Gastroesophageal sphincter (tissue), 3 donors: ENCODE measurements around the gene PPME1.

Experiments used
- CTCF ChIP-seq, 4 experiments: fragments of 200-600 bp in 2 of 4; fragments of 450-650 bp in 2 of 4; sonication (generic) in 1 of 4; IDR thresholded peaks; one replicate each; pipeline ENCODE4 v1.5.1; 2017 to 2019; ENCODE audit warnings: antibody characterized with exemption in 4 of 4, mild to moderate bottlenecking in 2 of 4, moderate library complexity in 2 of 4
- POLR2A ChIP-seq, 2 donors: fragments of 450-650 bp; IDR thresholded peaks; one replicate each; pipeline ENCODE4 v1.6.1; 2017; ENCODE audit warnings: antibody characterized with exemption in 2 of 2, mild to moderate bottlenecking in 2 of 2, moderate library complexity in 1 of 2
- POLR2AphosphoS5 ChIP-seq: sonication (generic); formaldehyde crosslinking; IDR thresholded peaks from one replicate; pipeline ENCODE4 v1.6.1; 2017; ENCODE audit warnings: antibody characterized with exemption

GRCh38 chr11:74171630-74171968 lies 510 bp downstream of the PPME1 start:
- TF ChIP-seq POLR2AphosphoS5: no peak
- TF ChIP-seq POLR2A (IDR thresholded peaks at IDR 0.05): no peak
- no peak for TF ChIP-seq CTCF (IDR thresholded peaks at IDR 0.05)
